NCI-H510A (cell line): ENCODE data around the gene NXN.
"Not testable (repeated sequence)": the region's sequence is repeated elsewhere in the genome, so short reads cannot be mapped to it uniquely, and the experiment has no call there.

ENCODE experiments used
- DNase-seq: peaks from one replicate; lab custom pipeline; 2025; lab: John Stamatoyannopoulos, UW

The NXN gene

DNA sequence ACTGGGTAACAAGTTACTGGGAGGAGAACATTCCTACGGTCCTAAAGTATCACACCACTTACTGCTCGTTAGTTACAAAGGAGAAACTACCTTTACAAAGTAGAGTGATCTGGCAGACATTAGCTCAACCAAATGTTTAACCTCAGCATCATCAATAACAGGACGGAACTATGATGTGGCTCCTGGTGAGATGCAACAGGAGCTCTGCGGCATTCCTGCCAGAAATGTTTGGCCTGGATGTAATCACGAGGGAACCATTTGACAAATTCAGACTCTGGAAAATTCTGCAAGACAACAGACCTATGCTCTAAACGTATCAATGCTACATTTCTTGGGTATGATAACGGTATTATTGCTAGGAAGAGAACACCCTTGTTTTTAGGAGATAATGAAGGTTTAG is 117.0 kb downstream of the NXN start:
- no peak for DNase-seq

DNA sequence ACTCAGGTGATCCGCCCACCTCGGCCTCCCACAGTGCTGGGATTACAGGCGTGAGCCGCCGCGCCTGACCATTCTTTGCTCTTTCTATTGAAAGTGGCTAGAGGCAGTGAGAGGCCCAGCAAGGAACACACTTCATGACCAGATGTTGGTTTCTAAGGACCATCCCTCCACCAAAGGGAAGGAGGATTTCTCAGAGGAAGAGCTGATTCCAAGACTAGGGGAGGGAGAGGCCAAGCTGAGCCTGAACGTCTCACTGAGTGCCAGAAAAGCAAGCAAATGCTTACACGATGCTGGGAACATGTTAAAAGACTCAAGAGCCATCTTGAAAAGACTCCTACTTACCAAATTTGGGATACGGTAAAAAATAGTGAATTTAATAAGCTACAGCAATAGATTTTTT is 118.2 kb downstream of the NXN start:
- DNase-seq = no peak

DNA sequence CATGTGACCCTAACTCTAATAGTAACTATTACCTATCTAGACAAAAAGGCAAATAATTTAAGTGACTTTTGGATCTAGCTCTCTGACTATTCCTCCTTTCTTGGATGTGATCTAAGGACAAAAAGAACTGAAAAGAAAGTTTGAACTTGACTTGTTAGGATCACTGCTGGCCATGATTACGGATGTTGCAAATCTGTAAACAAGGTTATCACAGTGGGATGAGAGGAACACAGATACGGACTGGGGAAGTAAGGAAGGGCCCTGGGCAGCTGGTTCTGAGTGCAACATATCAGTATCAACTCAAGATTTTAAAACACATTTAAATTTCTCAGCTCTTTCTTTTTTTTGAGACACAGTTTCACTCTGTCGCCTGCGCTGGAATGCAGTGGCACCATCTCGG is 118.8 kb downstream of the NXN start:
- DNase-seq = no peak

DNA sequence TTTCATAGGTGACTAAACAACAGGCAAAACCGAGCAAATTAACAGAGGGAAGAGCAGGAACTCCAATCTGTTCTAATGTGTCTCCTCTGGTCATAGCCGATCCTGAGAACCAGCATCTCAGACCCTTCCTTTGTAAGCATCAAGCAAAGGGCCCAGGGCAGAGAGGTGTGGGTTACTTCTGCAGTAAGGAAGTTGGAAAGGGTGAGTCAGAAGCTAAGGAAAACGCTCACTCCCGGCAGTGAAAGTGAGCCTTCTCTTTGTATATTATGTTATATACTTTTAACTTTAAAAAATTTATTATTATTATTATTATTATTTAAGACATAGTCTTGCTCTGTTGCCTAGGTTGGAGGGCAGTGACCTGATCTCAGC is 119.8 kb downstream of the NXN start:
- no peak for DNase-seq

GRCh38 chr17:859061-859823 is 120.3 kb downstream of the NXN start:
- DNase-seq = no peak

DNA sequence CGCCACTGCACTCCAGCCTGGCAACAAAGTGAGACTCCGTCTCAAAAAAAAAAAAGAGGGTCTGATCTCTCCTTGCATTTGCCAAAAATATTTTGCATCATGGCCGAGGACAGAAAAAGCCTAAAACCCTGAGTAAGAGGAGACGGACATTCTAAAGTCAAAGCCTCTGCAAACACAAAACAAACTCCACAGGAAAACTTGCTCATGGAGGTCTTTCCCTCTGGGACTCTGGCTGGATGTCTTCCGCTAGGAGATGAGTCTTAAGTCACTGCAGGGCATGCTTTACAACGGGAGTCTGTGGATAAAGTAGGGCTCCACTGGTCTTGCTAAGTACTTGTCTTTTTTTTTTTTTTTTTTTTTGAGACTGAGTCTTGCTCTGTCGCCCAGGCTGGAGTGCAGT is 123.4 kb downstream of the NXN start:
- no peak for DNase-seq

DNA sequence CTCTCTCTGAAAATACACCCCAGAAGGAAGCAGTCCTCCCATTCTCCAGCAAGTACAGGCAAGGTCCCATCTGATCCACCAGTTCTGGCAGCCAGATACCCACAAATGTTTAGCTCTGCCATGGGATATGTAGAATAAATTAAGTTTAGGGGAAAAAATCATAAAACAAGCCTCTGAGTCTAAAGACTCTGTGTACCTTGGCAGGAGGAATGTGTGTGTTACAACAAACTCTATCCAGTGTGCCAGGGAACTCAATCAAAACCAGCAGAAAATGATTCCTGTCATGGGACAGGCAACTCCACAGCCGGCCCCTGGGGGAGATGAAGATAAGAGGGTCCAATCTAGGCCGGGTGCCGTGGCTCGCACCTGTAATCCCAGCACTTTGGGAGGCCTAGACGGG is 124.0 kb downstream of the NXN start:
- DNase-seq = no peak

DNA sequence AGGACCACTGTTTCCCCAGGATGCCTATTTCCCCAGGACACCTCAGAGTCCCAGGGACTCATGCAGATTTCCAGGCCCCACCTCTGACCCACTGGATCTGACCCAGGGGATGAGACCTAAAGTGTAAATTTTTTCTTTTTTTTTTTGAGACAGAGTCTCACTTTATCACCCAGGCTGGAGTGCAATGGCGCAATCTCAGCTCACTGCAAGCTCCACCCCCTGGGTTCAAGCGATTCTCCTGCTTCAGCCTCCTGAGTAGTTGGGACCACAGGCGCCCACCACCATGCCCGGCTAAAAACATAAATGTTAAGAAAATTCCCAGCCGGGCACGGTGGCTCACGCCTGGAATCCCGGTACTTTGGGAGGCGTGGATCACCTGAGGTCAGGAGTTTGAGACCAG is 126.7 kb downstream of the NXN start:
- not testable (repeated sequence) for DNase-seq

DNA sequence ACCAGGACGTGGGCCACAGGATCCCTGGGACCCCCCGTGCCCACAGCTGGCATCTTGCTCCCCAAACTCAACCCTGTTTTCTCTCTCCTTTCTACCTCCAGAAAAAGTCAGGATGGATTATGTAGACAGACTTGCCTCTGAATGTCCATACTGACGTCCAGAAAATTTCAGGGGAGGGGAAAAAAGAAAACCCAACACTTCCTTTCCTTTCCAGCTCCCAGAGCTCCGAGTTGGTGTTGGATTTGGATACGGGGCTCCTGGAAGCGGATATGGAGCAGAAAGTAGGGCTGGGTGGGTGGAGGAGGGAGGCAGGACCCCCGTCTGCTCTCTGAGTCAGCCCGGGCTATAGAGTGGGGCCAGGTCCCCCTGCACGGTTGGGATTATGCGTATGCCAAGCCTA is 127.2 kb downstream of the NXN start:
- no peak for DNase-seq

DNA sequence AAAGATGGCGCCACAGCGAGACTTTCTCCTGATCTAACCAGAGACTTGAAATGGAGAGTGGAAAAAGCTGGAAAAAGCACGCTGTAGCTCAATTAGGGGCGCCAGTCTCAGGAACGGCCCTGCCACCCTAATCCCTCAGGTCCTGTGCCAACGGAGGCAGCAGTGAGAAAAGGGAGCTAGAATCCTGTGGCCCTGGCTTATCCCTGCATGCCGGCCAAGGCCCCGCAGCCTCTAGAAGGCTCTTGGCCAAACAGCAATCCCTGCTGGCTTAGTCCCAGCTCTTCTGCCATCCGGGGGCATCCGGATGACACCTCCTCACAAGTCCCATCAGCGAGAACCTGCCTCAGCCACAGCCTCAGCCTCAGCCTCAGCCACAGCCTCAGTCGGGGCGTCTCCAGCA is 127.7 kb downstream of the NXN start:
- no peak for DNase-seq

- no peak for DNase-seq
These were observed 128.5 kb downstream of the NXN start for GRCh38 chr17:850851-851763.

DNA sequence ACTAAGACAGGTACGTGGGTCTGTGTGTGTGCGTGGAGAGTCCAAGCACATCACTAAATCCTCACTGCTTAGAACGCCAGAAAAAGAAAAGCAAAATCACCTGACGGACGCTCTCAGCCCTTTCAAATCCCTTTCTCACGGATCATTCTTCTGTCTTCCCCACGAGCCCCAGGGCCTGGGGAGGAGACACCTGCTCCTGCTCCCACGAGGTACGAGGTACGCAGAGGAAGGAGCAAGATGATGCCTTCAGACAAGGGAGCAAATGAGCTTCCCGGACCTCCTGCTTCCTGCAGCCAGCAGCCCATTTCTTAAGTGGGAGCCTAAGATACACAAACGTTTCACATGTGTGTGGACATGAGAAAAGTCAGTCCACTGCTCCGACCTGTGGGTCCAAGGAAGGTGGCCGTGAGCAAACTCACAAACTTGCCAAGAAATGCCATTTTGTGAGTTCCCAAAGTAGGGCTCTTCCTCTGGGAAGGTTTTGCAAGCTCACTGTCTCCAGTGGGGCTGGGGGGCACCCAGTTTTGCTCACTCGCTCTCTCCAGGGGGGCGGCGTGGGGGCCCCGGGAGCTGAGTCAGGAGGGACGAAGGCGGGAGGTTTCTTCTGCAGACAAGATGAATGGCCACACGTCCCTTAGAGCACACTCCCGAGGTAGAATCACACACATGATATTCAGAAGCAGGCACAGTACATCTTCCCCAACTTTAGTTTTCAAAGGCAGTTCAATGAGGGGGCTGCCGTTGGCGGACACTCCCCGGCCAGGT is 129.3 kb downstream of the NXN start:
- no peak for DNase-seq

- no peak for DNase-seq
These were observed 131.2 kb downstream of the NXN start for GRCh38 chr17:848402-848801.

- no peak for DNase-seq
These were observed 132.4 kb downstream of the NXN start for GRCh38 chr17:846901-847843.

DNA sequence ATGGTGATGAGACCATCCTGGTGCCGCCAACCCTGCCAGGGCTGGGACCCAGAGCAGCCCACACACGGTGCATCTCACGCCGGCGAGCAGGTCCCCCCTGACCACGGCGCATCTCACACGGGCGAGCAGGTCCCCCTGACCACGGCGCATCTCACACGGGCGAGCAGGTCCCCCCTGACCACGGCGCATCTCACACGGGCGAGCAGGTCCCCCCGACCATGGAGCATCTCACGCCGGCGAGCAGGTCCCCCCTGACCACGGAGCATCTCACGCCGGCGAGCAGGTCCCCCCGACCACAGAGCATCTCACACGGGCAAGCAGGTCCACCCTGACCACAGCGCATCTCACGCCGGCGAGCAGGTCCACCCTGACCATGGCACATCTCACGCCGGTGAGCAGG is 138.3 kb downstream of the NXN start:
- DNase-seq = no peak

GRCh38 chr17:838486-838885 is 141.1 kb downstream of the NXN start:
- DNase-seq = no peak

DNA sequence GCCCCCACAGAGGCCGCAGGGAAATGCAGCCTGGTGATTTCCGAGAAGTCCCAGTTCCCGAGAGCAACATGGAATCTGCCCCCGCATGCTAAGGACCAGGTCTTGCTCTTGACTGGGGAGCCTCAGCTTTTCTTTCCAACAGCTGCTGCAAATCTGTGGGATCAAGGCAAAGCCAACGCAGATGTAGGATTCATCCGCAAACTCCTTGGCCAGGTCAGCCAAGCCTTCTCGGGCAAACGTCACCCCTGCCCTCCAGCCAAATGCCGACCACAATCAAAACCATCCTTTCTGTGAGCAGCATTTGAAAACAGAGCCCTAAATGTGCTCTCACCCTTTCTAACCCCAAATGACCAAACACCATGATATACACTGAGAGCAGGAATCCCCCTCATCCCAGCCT is 143.4 kb downstream of the NXN start:
- DNase-seq = no peak

- not testable (repeated sequence) for DNase-seq
These were observed 143.9 kb downstream of the NXN start for GRCh38 chr17:835721-836120.

DNA sequence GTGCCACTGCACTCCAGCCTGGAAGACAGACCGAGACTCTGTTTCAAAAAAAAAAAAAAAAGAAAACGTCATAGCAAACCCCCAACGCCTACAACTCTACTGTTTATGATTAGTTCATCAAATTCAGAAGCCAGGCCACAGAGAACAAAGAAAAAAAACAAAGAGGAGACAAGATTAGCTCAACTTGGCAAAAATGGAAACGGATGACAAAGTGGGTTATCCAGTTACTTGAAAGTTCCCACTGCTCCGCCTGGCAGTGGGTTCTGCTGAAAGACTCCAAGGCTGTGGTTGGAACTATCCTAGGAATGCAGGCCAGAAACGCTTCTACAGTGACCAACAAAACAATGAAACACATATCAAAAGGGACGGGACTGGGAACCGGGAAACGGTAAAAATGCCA is 144.3 kb downstream of the NXN start:
- DNase-seq = no peak

GRCh38 chr17:834136-834535 is 145.4 kb downstream of the NXN start:
- DNase-seq = no peak

DNA sequence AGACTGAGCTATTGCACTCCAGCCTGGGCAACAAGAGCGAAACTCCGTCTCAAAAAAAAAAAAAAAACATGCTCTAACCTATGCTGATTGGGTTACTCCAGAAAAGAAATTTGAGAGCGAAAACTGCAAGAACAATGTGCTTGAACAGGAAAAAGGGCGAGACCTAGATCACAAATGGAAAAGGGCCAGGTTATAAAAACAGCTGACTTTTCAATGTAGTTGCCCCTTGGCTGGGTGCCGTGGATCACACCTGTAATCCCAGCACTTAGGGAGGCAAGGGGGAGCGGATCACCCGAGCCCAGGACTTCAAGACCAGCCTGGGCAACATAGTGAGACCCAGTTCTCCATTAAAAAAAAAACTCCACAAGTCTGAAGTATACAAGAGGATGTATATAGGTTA is 148.6 kb downstream of the NXN start:
- DNase-seq = no peak

GRCh38 chr17:830381-830780 is 149.2 kb downstream of the NXN start:
- DNase-seq = no peak
